HG03175 (cell line): ENCODE data around the gene AMACR.

Experiments
- ATAC-seq: cut with Tn5 transposase; IDR thresholded peaks from one replicate; pipeline ENCODE4 v1.9.1; 2021; ENCODE audit warnings: mild to moderate bottlenecking, moderate library complexity; ENCODE audit not compliant: unreplicated experiment

The AMACR gene

DNA sequence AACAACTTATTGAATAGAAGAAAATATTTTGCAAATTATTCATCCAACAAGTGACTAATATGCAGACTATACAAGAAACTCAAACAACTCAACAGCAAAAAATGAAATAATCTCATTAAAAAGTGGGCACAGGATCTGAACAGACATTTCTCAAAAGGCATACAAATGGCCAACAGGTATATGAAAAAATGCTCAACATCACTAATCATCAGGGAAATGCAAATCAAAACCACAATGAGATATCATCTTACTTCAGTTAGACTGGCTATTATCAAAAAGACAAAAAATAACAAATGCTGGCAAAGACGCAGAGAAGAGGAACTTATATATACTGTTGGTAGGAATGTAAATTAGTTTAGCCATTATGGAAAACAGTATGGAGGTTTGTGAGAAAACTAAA is 1.8 kb upstream of the AMACR start:
- no peak for ATAC-seq

DNA sequence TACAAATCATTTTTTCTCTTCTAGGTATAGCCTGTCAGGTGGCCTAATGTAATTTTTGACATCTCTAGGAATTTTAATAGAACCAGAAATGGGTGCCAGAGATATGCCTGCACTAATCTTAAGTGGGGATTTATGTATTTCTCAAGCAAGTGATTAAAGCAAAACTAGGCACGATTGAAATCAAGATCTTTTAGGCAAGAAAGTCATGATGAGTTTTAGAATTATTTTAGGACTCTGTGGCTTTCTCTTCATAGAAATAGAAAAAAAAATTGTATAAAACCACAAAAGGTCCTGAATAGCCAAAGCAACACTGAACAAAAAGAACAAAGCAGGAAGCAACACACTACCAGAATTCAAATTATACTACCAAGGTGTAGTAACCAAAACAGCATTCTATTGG is 952 bp upstream of the AMACR start:
- ATAC-seq, result no peak

DNA sequence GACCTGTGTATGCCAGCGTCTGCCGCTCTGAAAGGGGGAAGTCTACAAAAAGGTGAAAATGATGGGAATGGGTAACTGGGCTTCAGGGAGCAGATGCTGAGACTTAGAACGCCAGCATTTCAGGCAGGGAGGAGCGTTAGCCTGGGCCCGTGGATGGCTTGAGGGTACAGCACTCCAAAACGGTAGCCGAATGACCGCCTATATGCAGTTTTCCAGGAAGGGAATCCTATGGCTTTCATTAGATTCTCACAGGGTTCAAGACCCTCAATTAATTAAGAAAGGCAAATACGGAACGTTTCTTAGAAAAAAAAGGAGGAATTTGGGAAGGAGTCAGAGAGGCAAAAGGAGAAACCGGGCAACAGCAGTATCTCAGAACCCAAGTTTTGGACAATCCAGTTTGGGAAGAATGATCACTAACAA is 639 bp downstream of the AMACR start:
- ATAC-seq, result no peak

DNA sequence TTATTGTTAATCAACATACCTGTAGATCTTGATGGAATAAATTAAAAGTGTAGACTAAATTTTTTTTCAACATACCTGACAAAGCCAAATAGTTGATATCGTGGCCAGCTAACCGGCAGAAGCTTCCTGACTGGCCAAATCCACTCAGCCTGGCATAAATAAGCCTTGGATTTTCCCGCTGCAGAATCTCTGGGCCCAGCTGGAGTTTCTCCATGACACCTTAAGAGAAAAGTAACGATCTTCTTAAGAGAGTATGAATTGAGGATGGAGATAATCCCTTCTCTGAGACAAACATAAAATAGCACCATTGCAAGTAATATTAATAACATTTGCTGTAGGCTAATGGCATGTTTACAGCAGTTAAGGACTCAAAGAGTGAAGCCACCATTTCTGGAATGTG is 2.2 kb downstream of the AMACR start:
- no peak for ATAC-seq

DNA sequence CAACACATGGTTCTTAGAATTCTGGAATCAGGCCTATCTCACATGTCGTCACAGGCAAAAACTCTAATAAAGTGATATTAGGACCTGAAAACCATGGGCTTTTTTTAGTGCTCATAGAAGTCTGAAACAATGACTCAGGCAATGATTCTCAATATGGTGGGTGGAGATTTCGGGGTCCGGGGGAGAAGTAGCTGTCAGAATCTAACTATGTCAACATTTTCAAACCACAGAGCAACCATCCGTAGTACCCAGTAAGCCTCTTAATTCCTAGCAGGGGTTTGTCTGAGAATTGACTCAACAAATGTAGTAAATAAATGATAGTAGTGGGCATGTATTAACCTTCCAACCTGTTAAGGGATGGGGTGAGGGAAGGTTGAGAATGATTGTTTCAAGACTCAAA is 2.6 kb downstream of the AMACR start:
- ATAC-seq, result no peak

DNA sequence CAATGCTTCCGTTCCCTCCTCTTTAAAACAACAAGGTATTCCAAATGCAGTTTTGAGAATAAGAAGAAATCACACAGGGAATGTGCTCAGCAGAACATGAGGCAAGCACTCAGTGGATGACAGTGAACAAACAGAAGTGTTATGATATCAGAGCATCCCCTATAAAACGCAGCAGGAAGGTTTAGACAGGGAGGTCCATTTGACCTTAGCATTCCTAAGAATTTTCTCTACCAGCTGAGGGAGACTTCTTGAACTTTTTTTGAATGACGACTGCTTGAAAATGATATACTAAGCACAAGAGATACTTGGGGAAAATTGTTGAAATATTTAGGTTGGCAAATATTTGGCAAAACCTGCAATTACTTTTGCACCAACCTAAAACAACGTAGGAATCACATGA is 3.9 kb downstream of the AMACR start:
- no peak for ATAC-seq

DNA sequence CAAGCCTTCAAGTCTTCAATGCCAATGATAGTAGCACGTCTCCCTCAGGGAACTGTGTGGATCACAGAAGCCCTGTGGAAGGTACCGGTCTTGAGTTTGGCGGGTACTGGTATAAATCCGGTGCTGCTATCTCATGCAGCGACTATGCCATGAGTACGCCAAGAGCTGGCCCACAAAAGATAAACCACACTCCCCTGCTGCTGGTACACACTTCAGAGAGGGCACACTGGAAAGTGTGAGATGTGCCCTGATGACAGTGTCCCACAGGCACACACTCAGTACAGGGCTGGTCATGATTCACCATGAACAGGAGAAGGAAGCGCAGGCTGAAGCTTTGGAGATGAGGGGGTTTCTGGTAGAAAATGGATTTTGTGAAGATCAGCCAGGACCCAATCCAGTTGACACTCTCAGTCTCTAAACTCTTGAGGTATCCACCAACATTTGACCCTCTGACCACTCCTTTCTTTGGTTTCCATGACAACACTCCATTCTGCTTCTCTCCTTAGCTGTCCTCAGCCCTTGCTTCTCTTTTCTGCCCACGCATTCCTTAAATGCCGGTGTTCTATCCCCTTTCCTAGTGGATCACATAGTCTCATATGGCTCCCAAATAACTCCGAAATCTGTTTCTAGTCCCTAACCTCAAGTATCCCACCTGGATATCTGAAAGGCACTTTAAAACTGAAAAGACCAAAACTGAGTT is 5.1 kb downstream of the AMACR start:
- ATAC-seq, result no peak

DNA sequence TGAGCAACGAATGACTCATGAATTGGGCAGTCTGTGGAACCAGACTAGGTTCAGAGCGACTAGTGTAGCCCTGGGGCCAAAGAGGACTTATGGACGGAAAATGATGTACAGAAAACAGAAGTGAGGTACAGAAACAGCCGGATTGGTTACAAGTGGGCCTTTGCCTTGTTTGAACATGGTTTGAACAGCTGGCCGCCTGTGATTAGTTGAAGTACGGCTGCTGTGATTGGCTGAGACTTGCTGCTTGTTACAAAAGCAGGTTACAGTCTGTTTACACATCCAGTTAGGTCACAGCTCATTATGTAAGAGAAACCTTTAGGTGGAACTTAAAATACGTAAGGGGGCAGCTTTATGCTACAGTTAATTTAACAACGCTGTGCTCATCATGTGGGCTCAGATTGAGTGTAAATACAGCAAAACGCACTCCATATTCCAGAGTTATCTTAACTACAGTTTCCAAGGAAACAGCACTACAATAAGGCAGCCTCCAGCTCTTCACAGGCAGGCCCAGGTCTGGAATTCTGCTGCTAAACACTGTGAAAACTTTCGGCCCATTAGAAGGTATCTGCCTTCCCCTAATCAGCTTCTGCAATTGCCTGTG is 6.5 kb downstream of the AMACR start:
- ATAC-seq, result no peak

DNA sequence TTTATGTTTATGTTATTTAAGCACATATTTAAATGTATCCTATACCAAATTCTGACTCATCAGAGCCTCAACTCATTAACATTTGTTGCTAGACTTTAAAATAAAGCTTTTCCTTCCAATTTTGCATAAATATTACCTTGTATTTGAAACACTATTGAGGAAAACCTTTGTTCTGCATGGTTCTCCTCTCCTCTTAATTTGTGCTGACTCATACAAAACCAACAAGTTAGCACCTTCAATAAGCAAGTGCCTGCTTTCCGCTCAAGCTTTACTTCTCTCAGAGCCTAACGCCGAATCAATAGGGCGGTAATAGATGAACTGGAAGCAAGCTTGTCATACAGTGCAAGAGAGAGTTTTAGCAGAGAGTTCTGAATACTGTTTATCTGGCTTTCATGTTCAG is 7.9 kb downstream of the AMACR start:
- no peak for ATAC-seq

DNA sequence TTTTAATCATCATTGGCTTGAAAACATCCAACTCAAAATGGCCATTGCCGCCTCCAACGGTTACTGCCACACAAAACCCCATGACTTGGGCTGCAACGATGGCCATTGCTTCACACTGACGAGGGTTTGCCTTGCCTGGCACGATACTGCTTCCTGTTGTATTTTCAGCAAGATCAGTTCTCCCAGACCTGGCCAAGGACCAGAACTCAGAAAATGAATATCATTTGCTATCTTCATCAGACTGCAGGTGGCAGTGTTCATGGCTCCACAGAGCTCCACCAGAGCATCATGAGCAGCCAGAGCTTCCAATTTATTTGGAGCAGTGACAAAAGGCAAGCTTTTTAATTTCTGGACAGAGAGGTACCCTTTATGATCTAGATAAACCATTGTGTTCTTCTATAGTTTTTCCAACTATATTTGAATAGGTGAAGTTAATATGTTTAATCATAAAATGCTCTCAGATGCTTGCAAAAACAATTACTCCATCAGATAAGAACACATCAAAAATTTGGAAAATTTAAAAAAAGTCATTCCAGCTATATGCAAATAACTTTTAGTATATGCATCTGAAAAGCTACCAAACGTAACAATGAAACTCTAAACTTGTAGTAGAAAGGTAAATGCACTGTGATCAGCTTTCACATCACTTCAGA is 10.4 kb downstream of the AMACR start:
- peak; percentile 68 for ATAC-seq

DNA sequence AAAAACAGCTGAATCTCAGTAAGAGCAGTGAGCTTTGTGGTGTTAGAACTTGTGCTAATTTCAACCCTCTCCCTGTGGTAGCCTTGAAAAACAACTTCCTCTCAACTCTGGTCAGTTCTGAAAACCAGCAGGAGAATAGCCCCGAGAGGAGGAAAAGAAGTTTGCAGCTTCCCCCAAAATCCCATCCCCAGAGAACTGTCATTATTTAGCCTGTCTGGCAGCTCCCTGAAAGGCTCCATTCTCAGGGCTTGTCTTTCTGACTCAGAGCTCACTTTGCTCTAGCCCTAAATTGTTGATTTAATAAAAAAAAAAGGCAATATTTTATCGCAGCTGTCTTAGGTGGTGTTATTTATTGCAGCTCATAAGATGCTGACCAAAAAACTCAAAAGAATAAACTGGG is 12.0 kb downstream of the AMACR start:
- no peak for ATAC-seq

DNA sequence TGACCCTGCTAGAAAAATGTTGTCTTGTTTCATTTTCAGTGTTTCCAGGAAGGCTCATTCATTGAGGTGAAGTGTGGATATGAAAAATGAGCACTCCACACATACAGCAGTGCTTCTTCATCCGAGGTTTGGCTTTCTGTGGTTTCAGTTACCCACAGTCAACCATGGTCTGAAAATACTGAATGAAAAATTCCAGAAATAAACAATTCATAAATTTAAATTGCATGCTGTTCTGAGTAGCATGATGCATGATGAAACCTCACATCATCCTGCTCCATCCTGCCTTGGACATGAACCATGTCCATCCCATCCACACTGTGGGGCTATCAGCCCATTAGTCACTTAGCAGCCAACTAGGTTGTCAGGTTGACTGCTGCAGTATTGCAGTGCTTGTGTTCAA is 13.0 kb downstream of the AMACR start:
- no peak for ATAC-seq

DNA sequence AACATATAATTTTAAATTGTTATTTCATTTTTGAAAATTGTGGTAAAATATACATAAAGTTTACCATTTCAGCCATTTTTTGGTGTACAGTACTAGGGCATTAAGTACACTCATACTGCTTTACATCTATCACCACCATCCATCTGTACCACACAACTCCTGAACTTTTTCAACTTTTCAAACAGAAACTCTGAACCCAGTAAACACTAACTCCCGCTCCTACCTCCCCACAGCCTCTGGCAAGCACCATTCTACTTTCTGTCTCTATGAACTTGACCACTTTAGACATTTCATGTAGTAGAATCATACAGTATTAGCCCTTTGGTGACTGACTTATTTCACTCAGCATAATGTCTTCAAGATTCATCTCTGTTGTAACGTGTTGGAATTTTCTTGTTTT is 15.0 kb downstream of the AMACR start:
- ATAC-seq, result no peak

DNA sequence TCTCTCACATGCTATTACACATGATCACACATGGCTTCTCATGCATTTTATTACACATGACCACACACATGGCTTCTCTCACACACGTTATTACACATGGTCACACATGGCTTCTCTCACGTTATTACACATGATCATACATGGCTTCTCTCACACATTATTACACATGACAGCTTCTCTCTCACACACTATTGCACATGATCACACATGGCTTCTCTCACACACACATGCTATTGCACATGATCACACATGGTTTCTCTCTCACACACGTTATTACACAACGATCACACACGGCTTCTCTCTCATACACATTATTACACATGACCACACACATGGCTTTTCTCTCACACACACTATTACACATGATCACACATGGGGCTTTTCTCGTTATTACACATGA is 22.4 kb downstream of the AMACR start:
- no peak for ATAC-seq

DNA sequence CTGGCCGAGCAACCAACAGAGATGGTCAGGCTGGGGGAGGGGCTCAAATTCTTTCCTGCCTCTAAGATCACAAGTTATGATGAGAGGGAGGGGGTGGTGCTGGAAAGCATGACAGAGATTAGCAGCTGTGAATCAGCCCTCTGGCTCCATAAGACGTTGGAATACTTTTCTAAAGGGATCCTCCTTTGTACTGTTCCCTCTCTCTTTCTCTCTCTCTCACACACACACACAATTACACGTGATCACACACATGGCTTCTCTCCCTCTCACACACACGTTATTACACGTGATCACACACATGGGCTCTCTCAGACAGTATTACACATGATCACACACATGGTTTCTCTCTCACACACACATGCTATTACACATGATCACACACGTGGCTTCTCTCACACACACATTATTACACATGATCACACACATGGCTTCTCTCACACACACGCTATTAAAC is 23.2 kb downstream of the AMACR start, which contains the start of gene SLC45A2:
SLC45A2 (minus strand) TSS at position 23 of the 454 bp plus-strand sequence. CDS start 110 bp downstream, outside the sequence.
- no peak for ATAC-seq

DNA sequence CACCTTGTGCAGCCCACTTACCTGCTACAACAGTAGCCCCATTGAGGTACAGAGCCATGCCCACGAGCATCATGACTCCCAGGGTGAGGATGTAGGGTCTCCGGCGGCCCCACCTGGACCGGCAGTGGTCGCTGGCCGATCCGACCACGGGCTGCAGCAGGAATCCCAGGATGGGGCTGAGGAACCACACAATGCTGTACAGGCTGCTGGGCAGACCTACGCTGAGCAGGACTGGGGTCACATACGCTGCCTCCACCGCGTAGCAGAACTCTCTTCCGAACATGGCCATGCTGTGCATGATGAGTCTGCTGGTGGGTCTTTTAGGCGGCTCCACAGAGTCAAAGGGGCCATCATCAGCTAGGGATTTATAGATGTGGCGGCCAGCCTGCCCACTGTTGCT is 23.7 kb downstream of the AMACR start:
- ATAC-seq, result no peak

DNA sequence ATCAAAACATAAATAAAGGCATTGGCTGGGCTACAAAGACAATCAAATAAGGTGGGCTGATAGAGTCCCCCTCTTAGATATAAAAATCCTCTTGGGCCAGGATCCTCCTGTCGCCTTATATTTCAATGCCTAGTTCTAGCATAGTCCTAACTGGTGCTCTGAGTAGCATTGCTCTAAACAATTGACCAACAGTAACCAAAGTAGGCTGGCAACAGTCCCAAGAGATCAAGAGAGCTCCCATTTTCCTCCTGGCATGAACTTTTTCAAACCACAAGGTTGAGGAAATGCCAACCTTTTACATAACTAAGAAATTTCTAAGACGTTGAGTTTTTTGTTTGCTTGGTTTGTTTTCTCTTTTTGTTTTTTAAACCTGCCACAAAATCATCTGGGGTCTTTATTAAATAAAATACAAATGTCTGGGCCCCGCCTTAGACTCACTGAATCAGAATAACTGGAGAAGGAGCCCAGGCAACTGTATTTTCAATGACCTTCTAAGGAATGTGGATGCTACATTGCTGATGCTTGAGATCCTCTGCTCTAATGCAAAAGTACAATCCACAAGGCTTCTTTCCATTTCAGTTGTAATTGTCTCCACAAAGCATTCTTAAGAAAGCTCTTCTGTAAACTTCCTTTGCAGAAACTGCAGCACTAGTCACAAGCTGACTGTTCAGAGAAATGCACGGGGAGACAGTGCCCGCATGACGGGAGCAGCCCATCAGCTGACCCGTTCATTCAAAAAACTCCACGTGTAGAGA is 26.3 kb downstream of the AMACR start:
- ATAC-seq, result no peak

DNA sequence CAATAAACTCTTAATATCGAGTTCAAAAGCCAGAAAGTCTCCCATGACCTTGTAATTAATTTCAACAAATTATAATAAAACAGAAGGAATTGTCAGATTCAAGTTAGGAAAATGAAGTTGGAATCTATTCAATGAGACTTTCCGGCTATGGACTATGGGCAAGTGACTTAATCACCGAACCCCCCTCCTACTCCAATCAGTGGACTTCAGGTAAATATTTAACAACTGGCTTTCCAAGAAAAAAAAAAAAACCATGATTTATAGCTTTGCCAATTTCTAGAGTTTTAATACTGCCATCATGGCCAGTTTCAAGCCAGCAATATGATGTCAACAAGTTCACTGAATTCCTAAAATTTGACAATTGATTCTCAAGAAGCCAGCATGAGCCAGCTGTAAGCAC is 27.8 kb downstream of the AMACR start:
- no peak for ATAC-seq

DNA sequence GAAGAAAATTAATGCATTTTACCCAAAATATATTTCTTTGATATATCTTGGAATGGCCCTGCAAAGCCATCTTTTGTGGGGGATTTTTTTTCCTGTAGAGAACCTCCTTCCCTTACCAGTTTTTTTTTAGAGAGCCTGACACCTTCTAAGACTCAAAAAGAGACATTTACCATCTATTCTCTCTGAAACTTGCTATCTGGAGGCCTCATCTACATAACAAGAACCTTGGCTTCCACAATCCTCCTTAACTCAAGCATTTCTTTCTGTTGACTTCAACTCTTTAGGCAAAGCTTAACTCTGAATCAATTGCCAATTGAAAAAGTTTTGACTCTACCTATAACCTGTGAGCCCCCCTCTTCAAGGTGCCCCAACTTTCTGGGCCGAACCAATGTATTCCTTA is 29.5 kb downstream of the AMACR start:
- no peak for ATAC-seq

DNA sequence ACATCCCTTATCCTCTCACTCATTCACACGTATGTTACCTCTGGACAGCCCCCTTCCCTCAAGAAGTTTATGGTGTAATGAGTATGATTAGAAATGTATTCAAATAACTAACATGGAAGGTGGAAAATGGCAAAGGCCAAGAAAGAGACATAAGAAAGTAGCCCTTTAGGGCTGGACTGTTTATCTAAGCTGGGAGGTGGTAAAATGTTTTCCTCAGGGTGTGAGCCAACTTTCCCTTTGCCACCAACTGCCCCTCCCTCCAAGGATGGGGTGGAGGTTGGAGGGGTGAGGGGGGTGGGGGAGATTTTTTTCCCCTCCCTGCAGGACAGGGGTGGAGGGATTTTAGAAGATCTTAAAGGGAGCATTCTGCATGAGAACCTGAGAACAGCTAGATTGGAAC is 31.5 kb downstream of the AMACR start:
- ATAC-seq, result no peak

DNA sequence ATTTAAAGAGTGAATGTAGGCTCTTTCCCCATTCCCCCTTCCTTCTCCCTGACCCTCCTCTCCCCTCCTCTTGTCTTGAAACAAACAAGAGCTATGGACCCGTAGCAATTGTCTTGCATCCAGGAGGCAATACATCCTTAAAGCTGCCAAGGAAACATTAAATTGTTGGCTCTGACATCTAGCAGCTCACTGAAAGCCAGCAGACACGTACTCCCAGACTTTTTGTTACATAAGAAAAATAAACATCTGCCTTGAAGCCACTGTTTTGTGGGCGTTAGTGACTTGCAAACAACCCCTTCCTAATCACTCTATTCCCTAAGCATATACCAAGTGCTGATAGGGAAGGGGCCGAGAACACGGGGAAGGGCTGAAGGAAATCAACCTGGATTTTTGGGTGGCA is 32.0 kb downstream of the AMACR start:
- no peak for ATAC-seq

DNA sequence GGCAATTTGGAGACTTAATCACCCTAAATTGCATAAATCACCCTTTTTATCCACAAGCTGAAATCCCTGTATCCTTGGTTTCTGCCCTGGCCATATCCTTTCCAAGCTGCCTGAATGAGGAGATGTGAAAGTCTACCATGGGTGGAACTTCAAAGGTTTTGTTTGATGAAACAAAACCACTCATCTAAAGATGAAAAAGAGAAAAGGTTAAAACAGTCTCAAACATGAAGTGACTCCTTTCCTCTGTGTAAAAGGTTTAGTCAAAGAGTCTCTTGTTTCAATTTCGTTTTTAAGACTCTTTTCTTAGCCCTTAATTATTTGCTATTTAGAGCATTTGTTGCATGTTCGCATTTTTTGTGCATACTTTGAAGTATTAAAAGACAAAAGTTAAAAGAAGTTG is 34.6 kb downstream of the AMACR start:
- ATAC-seq, result no peak
